Thyroid gland (tissue), 4 donors: Measurements from ENCODE around the gene TRMT1L. TPM values are rescaled to one million over a fixed set of nuclear protein-coding genes. Genes with fewer than 3 reads are reported as not detected.

ENCODE experiments used
- DNase-seq, 2 donors: peaks; one replicate each; pipeline ENCODE4 v3.0.0-alpha.2; 2019
- H3K27ac ChIP-seq, 3 donors: fragments of 200-600 bp; sonication (generic); 1 replicate in 2 of 3; 2 replicates in 1 of 3; pipeline ENCODE4 v1.5.1; 2016 to 2019; ENCODE audit warnings: mild to moderate bottlenecking in 1 of 3, moderate library complexity in 1 of 3
- H3K27me3 ChIP-seq: fragments of 200-600 bp; sonication (generic); one replicate; pipeline ENCODE4 v1.5.1; 2019
- H3K36me3 ChIP-seq, 2 donors: fragments of 200-600 bp; sonication (generic); one replicate each; pipeline ENCODE4 v1.5.1; 2016 to 2019
- H3K4me1 ChIP-seq, 2 donors: fragments of 200-600 bp; sonication (generic); one replicate each; pipeline ENCODE4 v1.5.1; 2017 to 2019
- H3K4me3 ChIP-seq, 3 donors: fragments of 200-600 bp; sonication (generic); replicated peaks in 1 of 3; 1 replicate in 2 of 3; 2 replicates in 1 of 3; pipeline ENCODE4 v1.5.1; 2016; ENCODE audit warnings: mild to moderate bottlenecking in 1 of 3
- H3K9me3 ChIP-seq: fragments of 200-600 bp; sonication (generic); one replicate; pipeline ENCODE4 v1.5.1; 2017
- CTCF ChIP-seq, 6 experiments: fragments of 200-600 bp in 3 of 6; fragments of 450-650 bp in 3 of 6; sonication (generic) in 3 of 6; IDR thresholded peaks; one replicate each; pipeline ENCODE4 v1.5.1; 2016 to 2019; ENCODE audit warnings: antibody characterized with exemption in 6 of 6, mild to moderate bottlenecking in 2 of 6, inconsistent platforms in 1 of 6, moderate library complexity in 1 of 6
- POLR2A ChIP-seq, 2 donors: fragments of 450-650 bp; IDR thresholded peaks; one replicate each; pipeline ENCODE4 v1.6.1; 2017; ENCODE audit warnings: antibody characterized with exemption in 2 of 2, mild to moderate bottlenecking in 2 of 2, moderate library complexity in 1 of 2
- WGBS, 2 donors: methylation state at CpG; one replicate each; pipeline ENCODE4 v1.1.5; 2017; 5-methylcytosine and 5-hydroxymethylcytosine counted together
- intact Hi-C: fragments of 100-400 bp; cut with DNase I; formaldehyde crosslinking; loops from one replicate; pipeline ENCODE4 v1.15.1; 2023
- total RNA-seq, 4 donors: library from RNA; depleted of rRNA; stranded (reverse); fragments of >200 nt; gene quantifications; one replicate each; pipeline ENCODE4 v1.2.3, GENCODE V29; 2016

TRMT1L gene
- total RNA-seq, 4 donors from 2014 or later, result 25.2 to 31.7 (median 27.1) TPM

GRCh38 chr1:185105121-185105520 lies 51.6 kb downstream of the TRMT1L start:
- Histone ChIP-seq H3K27me3 (no peaks in the 10 kb centered on the region), H3K4me1 (no peaks in the 10 kb centered on the region), H3K4me3 (no peak overlapping the region), H3K36me3 (no peaks in the 10 kb centered on the region), H3K9me3 (no peaks in the 10 kb centered on the region), H3K27ac (no peak overlapping the region)
- no peak for TF ChIP-seq POLR2A (IDR thresholded peaks at IDR 0.05)
- TF ChIP-seq CTCF (IDR thresholded peaks at IDR 0.05), result no peak
- 95 to 99% methylated on average over 3 of the region's 3 CpGs for WGBS, 2 donors
- intact Hi-C loops, result no loop called here
- no peak for DNase-seq

DNA sequence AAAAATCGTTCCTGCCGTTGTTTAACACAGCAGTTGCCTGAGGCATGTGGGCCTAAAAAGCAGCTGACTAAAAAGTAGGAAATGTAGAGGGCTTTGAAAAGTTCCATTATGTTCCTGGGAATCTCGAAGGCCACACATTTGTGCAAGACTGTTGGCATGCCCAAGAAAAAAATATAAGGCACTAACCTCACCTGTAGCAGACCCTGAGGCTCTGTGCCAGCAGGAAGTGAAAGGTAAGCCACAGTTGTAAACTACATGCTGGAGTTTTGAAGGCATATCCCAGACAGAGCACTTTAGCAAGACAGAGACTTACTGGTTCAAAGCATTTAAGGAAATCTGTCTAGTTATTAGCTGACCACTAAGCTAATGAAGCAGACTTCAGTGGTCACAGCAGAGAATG lies 52.7 kb downstream of the TRMT1L start:
- TF ChIP-seq POLR2A (IDR thresholded peaks at IDR 0.05) (no peak), CTCF (IDR thresholded peaks at IDR 0.05) (no peak)
- Histone ChIP-seq H3K36me3 (no peaks in the 10 kb centered on the region), H3K9me3 (no peaks in the 10 kb centered on the region), H3K27ac (no peak overlapping the region), H3K4me1 (no peaks in the 10 kb centered on the region), H3K4me3 (no peak overlapping the region), H3K27me3 (no peaks in the 10 kb centered on the region)
- DNase-seq, result no peak
- intact Hi-C loops, result no loop called here
- 93 to 95% methylated on average over 3 of the region's 3 CpGs for WGBS, 2 donors

- intact Hi-C loops, result no loop called here
- Histone ChIP-seq H3K27ac (no peak overlapping the region), H3K27me3 (no peaks in the 10 kb centered on the region), H3K4me1 (no peaks in the 10 kb centered on the region), H3K4me3 (no peak overlapping the region), H3K36me3 (no peaks in the 10 kb centered on the region), H3K9me3 (no peaks in the 10 kb centered on the region)
- DNase-seq, result no peak
- TF ChIP-seq POLR2A (IDR thresholded peaks at IDR 0.05) (no peak), CTCF (IDR thresholded peaks at IDR 0.05) (no peak)
- whole genome bisulfite sequencing, 2 donors, result 81 to 88% methylated on average over 2 of the region's 2 CpGs
Observed at GRCh38 chr1:185096531-185096930, 60.2 kb downstream of the TRMT1L start.

DNA sequence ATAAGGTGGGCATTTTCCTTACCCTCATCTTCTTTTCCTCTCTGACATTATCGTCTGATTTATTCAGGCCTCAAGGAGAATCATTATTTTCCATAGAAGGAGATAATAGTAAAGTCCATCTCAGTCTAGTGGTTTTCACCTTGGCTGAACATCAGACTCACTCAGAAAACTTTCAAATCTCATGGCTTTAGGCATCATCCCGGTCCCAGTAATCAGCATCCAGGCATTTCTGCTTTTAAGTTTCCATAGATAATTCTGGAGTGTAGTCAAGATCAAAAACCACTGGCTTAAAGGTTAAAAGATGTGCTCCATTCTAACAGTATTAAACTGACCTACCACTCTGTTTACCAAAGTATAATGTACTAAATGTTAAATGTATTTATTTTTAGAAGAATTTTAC lies 62.0 kb downstream of the TRMT1L start:
- Histone ChIP-seq H3K27me3 (no peaks in the 10 kb centered on the region), H3K9me3 (no peaks in the 10 kb centered on the region), H3K4me1 (no peaks in the 10 kb centered on the region), H3K36me3 (no peaks in the 10 kb centered on the region), H3K4me3 (no peak overlapping the region), H3K27ac (no peak overlapping the region)
- 93 to 96% methylated on average over 2 of the region's 2 CpGs for WGBS, 2 donors
- intact Hi-C loops, result no loop called here
- DNase-seq, result no peak
- TF ChIP-seq POLR2A (IDR thresholded peaks at IDR 0.05) (no peak), CTCF (IDR thresholded peaks at IDR 0.05) (no peak)

DNA sequence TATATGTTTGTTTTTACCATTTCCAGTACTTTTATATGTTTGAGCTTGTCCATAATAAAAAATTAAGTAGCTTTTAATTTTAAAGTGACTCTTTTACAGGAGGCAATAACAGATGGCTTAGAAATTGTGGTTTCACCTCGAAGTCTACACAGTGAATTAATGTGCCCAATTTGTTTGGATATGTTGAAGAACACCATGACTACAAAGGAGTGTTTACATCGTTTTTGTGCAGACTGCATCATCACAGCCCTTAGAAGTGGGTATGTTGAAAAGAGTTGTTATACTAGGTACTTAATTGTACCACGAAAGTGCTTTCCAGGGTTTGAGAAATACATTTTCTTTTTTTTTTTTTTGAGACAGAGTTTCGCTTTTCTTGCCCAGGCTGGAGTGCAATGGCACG lies 65.3 kb downstream of the TRMT1L start:
- H3K4me3 ChIP-seq, result no peak overlapping the region
- no peak overlapping the region for H3K27ac ChIP-seq
- 87 to 90% methylated on average over 5 of the region's 5 CpGs for WGBS, 2 donors
- no peak for DNase-seq
- TF ChIP-seq POLR2A (IDR thresholded peaks at IDR 0.05) (no peak), CTCF (IDR thresholded peaks at IDR 0.05) (no peak)
- no peaks in the 10 kb centered on the region for H3K9me3 ChIP-seq
- H3K36me3 ChIP-seq, result peaks cover 0 to 4% of the 10 kb centered on the region in 2 donors
- intact Hi-C loops, result no loop called here
- H3K4me1 ChIP-seq, result no peaks in the 10 kb centered on the region
- H3K27me3 ChIP-seq, result no peaks in the 10 kb centered on the region
